H1 (cell line): Measurements from ENCODE around the gene NTN1. TPM values are rescaled to one million over a fixed set of nuclear protein-coding genes. Genes with fewer than 3 reads are reported as not detected.

Experiments used
- CTCF ChIA-PET: fragments of 300-600 bp; sonication (Branson Sonifier 250); formaldehyde crosslinking; loops from one replicate; lab custom pipeline; 2021; ENCODE audit not compliant: partially characterized antibody; lab: Charles Lee
- POLR2A ChIA-PET: fragments of 300-600 bp; sonication (Branson Sonifier 250); formaldehyde crosslinking; loops from one replicate; lab custom pipeline; 2021; ENCODE audit warnings: inconsistent platforms; ENCODE audit not compliant: partially characterized antibody; lab: Charles Lee
- DNase-seq, 2 experiments: peaks; one replicate each; pipeline versions ENCODE4 v3.0.0 to v3.0.0-alpha.2; 2010 to 2022; ENCODE audit warnings: low spot score in 2 of 2, low read depth in 1 of 2, mixed read lengths in 1 of 2
- FAIRE-seq: peaks from 2 replicates; lab custom pipeline; 2011; peaks lifted over from hg19 to GRCh38; lab: Jason Lieb, UNC
- H2AFZ ChIP-seq: 2 replicates; pipeline ENCODE4 v1.8.1; 2012; ENCODE audit warnings: low read length, inconsistent platforms
- H2AK5ac ChIP-seq: 2 replicates; pipeline ENCODE4 v1.6.1; 2013; ENCODE audit warnings: low read depth, low read length
- H2BK120ac ChIP-seq: replicated peaks from 2 replicates; pipeline ENCODE3; 2013; ENCODE audit warnings: low read depth, low read length, inconsistent platforms
- H2BK12ac ChIP-seq: 2 replicates; pipeline ENCODE4 v1.6.1; 2013; ENCODE audit warnings: low read depth, low read length
- H2BK15ac ChIP-seq: 2 replicates; pipeline ENCODE4 v1.6.1; 2013; ENCODE audit warnings: low read length
- H2BK20ac ChIP-seq: 2 replicates; pipeline ENCODE4 v1.6.1; 2013; ENCODE audit warnings: low read length
- H2BK5ac ChIP-seq: 2 replicates; pipeline ENCODE4 v1.6.1; 2013; ENCODE audit warnings: low read depth, low read length
- H3K14ac ChIP-seq: 2 replicates; pipeline ENCODE4 v1.6.1; 2013; ENCODE audit warnings: inconsistent platforms; ENCODE audit not compliant: insufficient read length
- H3K18ac ChIP-seq: 2 replicates; pipeline ENCODE4 v1.6.1; 2013; ENCODE audit warnings: low read length; ENCODE audit errors: extremely low read depth
- H3K23ac ChIP-seq: 2 replicates; pipeline ENCODE4 v1.6.1; 2013; ENCODE audit warnings: inconsistent platforms; ENCODE audit not compliant: insufficient read length
- H3K23me2 ChIP-seq: 2 replicates; pipeline ENCODE4 v1.6.1; 2013; ENCODE audit warnings: low read depth, low read length
- H3K27ac ChIP-seq: 2 replicates; pipeline ENCODE4 v1.6.1; 2011; ENCODE audit warnings: low read depth, low read length, inconsistent platforms
- H3K27me3 ChIP-seq, 4 experiments: replicated peaks in 1 of 4; 1 replicate in 1 of 4; 2 replicates in 3 of 4; pipeline versions ENCODE4 v1.6.1 to v1.8.1; 2011 to 2013; ENCODE audit warnings: low read length in 3 of 4, mild to moderate bottlenecking in 3 of 4, inconsistent platforms in 2 of 4, mixed read lengths in 2 of 4, moderate library complexity in 1 of 4; ENCODE audit not compliant: control insufficient read depth in 3 of 4, insufficient read depth in 3 of 4; ENCODE audit errors: extremely low read depth in 1 of 4
- H3K36me3 ChIP-seq, 4 experiments: 2 replicates each; pipeline versions ENCODE4 v1.6.1 to v1.8.1; 2011 to 2013; ENCODE audit warnings: mild to moderate bottlenecking in 4 of 4, low read length in 3 of 4, moderate library complexity in 2 of 4, control low read depth in 1 of 4, inconsistent platforms in 1 of 4; ENCODE audit not compliant: insufficient read depth in 4 of 4, control insufficient read depth in 2 of 4
- H3K4ac ChIP-seq: replicated peaks from 2 replicates; pipeline ENCODE3; 2013; ENCODE audit warnings: low read length, low read depth, mixed read lengths, inconsistent platforms; ENCODE audit not compliant: insufficient read length
- H3K4me1 ChIP-seq, 4 experiments: replicated peaks in 1 of 4; 1 replicate in 1 of 4; 2 replicates in 3 of 4; pipeline versions ENCODE4 v1.6.1 to v1.8.1; 2011 to 2013; ENCODE audit warnings: low read length in 3 of 4, inconsistent platforms in 2 of 4, mixed read lengths in 1 of 4; ENCODE audit not compliant: insufficient read depth in 4 of 4, control insufficient read depth in 3 of 4
- H3K4me2 ChIP-seq, 2 experiments: 2 replicates each; pipeline versions ENCODE4 v1.6.1 to v1.8.1; 2011 to 2013; ENCODE audit warnings: low read depth in 2 of 2, low read length in 2 of 2, control low read depth in 1 of 2, inconsistent platforms in 1 of 2, mild to moderate bottlenecking in 1 of 2; ENCODE audit not compliant: insufficient read depth in 1 of 2
- H3K4me3 ChIP-seq, 4 experiments: fragments of 200-600, 300-600 bp in 1 of 4; sonication (generic), shearing (Covaris generic), sonication (Bioruptor Twin) in 1 of 4; 2 replicates each; pipeline versions ENCODE4 v1.5.1 to v1.8.1; 2011 to 2016; ENCODE audit warnings: low read length in 4 of 4, low read depth in 3 of 4, control low read depth in 2 of 4, inconsistent platforms in 2 of 4, mild to moderate bottlenecking in 2 of 4, mixed read lengths in 1 of 4, moderate library complexity in 1 of 4; ENCODE audit not compliant: insufficient read depth in 2 of 4; ENCODE audit errors: extremely low read depth in 1 of 4
- H3K56ac ChIP-seq: replicated peaks from 2 replicates; pipeline ENCODE3; 2013; ENCODE audit warnings: low read depth, mild to moderate bottlenecking, mixed read lengths, low read length, inconsistent platforms; ENCODE audit not compliant: insufficient read length
- H3K79me1 ChIP-seq: 2 replicates; pipeline ENCODE4 v1.6.1; 2013; ENCODE audit warnings: low read depth, low read length, control low read depth
- H3K79me2 ChIP-seq, 2 experiments: 2 replicates each; pipeline versions ENCODE4 v1.6.1 to v1.8.1; 2012 to 2013; ENCODE audit warnings: low read length in 2 of 2, mild to moderate bottlenecking in 2 of 2, inconsistent platforms in 1 of 2; ENCODE audit not compliant: insufficient read depth in 2 of 2, control insufficient read depth in 1 of 2
- H3K9ac ChIP-seq, 4 experiments: replicated peaks in 1 of 4; 1 replicate in 1 of 4; 2 replicates in 3 of 4; pipeline versions ENCODE4 v1.6.1 to v1.8.1; 2011 to 2013; ENCODE audit warnings: low read depth in 3 of 4, low read length in 3 of 4, control low read depth in 2 of 4, mild to moderate bottlenecking in 2 of 4, moderate library complexity in 2 of 4, inconsistent platforms in 1 of 4; ENCODE audit errors: extremely low read depth in 1 of 4
- H3K9me3 ChIP-seq, 2 experiments: 2 replicates each; pipeline versions ENCODE4 v1.6.1 to v1.8.1; 2012 to 2013; ENCODE audit warnings: mild to moderate bottlenecking in 2 of 2, moderate library complexity in 2 of 2, control low read depth in 1 of 2, inconsistent platforms in 1 of 2, low read depth in 1 of 2, low read length in 1 of 2, mixed read lengths in 1 of 2; ENCODE audit not compliant: insufficient read depth in 2 of 2
- H4K20me1 ChIP-seq, 2 experiments: replicated peaks in 1 of 2; 2 replicates each; pipeline versions ENCODE3 to v1.8.1; 2011 to 2013; ENCODE audit warnings: inconsistent platforms in 2 of 2, low read length in 2 of 2, mild to moderate bottlenecking in 1 of 2; ENCODE audit not compliant: insufficient read depth in 2 of 2, control insufficient read depth in 1 of 2
- H4K5ac ChIP-seq: 2 replicates; pipeline ENCODE4 v1.6.1; 2013; ENCODE audit warnings: low read length, low read depth, mixed read lengths, inconsistent platforms; ENCODE audit not compliant: insufficient read length
- H4K8ac ChIP-seq: 2 replicates; pipeline ENCODE4 v1.8.0; 2013; ENCODE audit warnings: mild to moderate bottlenecking, moderate library complexity, low read length, inconsistent platforms; ENCODE audit not compliant: insufficient read depth; ENCODE audit errors: extremely low read depth
- H4K91ac ChIP-seq: replicated peaks from 2 replicates; pipeline ENCODE3; 2013; ENCODE audit warnings: low read length, mixed read lengths, inconsistent platforms; ENCODE audit not compliant: insufficient read length
- CHD2 ChIP-seq: IDR thresholded peaks from 2 replicates; pipeline ENCODE4 v1.6.1; 2012; ENCODE audit warnings: low read length, improper control_type of control experiment
- GABPA ChIP-seq: IDR thresholded peaks from 2 replicates; pipeline ENCODE4 v1.6.1; 2011; ENCODE audit warnings: mild to moderate bottlenecking, low read length, moderate library complexity, borderline replicate concordance; ENCODE audit not compliant: insufficient read depth
- JUN ChIP-seq: IDR thresholded peaks from 2 replicates; pipeline ENCODE4 v1.6.1; 2011; ENCODE audit warnings: low read depth, mild to moderate bottlenecking, improper control_type of control experiment, low read length
- POU5F1 ChIP-seq: IDR thresholded peaks from 2 replicates; pipeline ENCODE4 v1.6.1; 2011; ENCODE audit warnings: low read depth, mild to moderate bottlenecking, low read length, moderate library complexity
- RNF2 ChIP-seq: fragments of 200-900, 300-1000 bp; sonication (generic); IDR thresholded peaks from 2 replicates; pipeline ENCODE4 v1.7.1; 2016; ENCODE audit warnings: borderline replicate concordance, low read depth, mild to moderate bottlenecking, antibody characterized with exemption, low read length; ENCODE audit not compliant: poor library complexity, severe bottlenecking; ENCODE audit errors: missing control alignments
- SP4 ChIP-seq: IDR thresholded peaks from 2 replicates; pipeline ENCODE4 v1.6.1; 2012; ENCODE audit warnings: low read length, inconsistent platforms
- SRF ChIP-seq: IDR thresholded peaks from 2 replicates; pipeline ENCODE4 v1.6.1; 2011; ENCODE audit warnings: mild to moderate bottlenecking, low read depth, low read length, moderate library complexity
- WGBS, 2 experiments: shearing (Covaris generic) in 1 of 2; methylation state at CpG; one replicate each; pipeline versions ENCODE4 v1.1.6 to v1.1.7; 2013 to 2015; ENCODE audit warnings: low lambda C conversion rate in 2 of 2, mixed read lengths in 2 of 2, inconsistent platforms in 1 of 2, low coverage in 1 of 2, missing lambda C conversion rate in 1 of 2; ENCODE audit not compliant: insufficient replicate concordance in 2 of 2, insufficient coverage in 1 of 2, insufficient read length in 1 of 2; ENCODE audit errors: extremely low coverage in 1 of 2, missing lambda C conversion rate in 1 of 2; 5-methylcytosine and 5-hydroxymethylcytosine counted together
- polyA plus RNA-seq, 7 experiments: library from polyadenylated mRNA; depleted of rRNA in 3 of 7; stranded (reverse) in 5 of 7; unstranded in 2 of 7; fragments of >200 nt in 5 of 7; fragments of 200-250 nt in 2 of 7; gene quantifications; 1 replicate in 5 of 7; 2 replicates in 1 of 7; 4 replicates in 1 of 7; pipeline versions ENCODE4 v1.2.1 to v1.2.3, GENCODE V29; 2011 to 2013; ENCODE audit warnings: missing spikeins in 2 of 7, mixed read lengths in 2 of 7
- total RNA-seq: library from RNA; stranded (reverse); fragmentation: NEBNext Ultra II Directional; extraction: Animal tissue kit (Norgen Biotek cat#: 25700); gene quantifications from 2 replicates; pipeline ENCODE4 v1.2.1, GENCODE V29; 2021

Gene NTN1
- total and polyA plus RNA-seq, 2 of the 8 experiments (the other 6 are each of a cell fraction or from before 2014, with no cell fraction given), result 2.0 to 2.3 TPM

DNA sequence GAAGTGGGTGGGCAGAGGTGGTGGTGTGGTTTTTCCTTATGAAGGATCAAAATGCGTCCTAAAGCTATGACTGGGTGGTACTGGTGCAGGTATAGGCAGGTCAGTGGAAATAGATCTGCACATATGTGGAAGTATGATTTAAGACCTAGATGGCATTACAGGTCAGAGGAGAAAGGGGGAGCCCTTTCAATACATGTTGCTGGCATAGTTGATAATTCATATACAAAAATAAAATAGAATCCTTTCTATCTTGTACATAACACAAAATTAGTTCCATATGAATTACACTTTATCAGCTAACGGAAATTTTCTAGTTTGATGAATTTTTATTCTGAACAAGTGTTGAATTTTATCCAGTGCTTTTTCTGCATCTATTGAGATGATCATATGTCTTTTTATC, 35.0 kb upstream of the NTN1 start:
- no peaks in the 10 kb centered on the region for H3K23me2 ChIP-seq
- H3K4ac ChIP-seq, result no peak overlapping the region
- H3K79me2 ChIP-seq, result no peaks in the 10 kb centered on the region
- no peak overlapping the region for H3K18ac ChIP-seq
- no peaks in the 10 kb centered on the region for H3K36me3 ChIP-seq
- no peak overlapping the region for H2BK15ac ChIP-seq
- H3K14ac ChIP-seq, result no peak overlapping the region
- H3K23ac ChIP-seq, result no peak overlapping the region
- DNase-seq, result no peak
- H4K20me1 ChIP-seq, result no peaks in the 10 kb centered on the region
- H3K4me2 ChIP-seq, result no peak overlapping the region
- no peak overlapping the region for H2BK20ac ChIP-seq
- 86% methylated on average over 2 of the region's 2 CpGs; no CpG with 5 or more reads in 1 of the 2 experiments for WGBS, 2 experiments
- H3K4me3 ChIP-seq, result no peak overlapping the region
- no peak overlapping the region for H2AK5ac ChIP-seq
- TF ChIP-seq POU5F1, result no peak
- TF ChIP-seq CHD2, result no peak
- TF ChIP-seq JUN, result no peak
- TF ChIP-seq SRF, result no peak
- no peak for TF ChIP-seq SP4
- no peak for TF ChIP-seq RNF2
- TF ChIP-seq GABPA, result no peak
- ChIA-PET POLR2A (no interaction called here), CTCF (interaction anchor here (0.6 to 1.8 kb wide), 4 partner anchors 11 to 98 kb away, joined by 3 to 8 read pairs (median 4); no protein-coding TSS in a partner anchor)
- no peak overlapping the region for H2BK5ac ChIP-seq
- no peaks in the 10 kb centered on the region for H3K79me1 ChIP-seq
- H3K27me3 ChIP-seq, result no peaks in the 10 kb centered on the region
- H4K5ac ChIP-seq, result no peak overlapping the region
- no peak overlapping the region for H3K27ac ChIP-seq
- no peak for FAIRE-seq
- H3K4me1 ChIP-seq, result no peaks in the 10 kb centered on the region
- no peak overlapping the region for H2BK12ac ChIP-seq
- H2AFZ ChIP-seq, result no peak overlapping the region
- no peak overlapping the region for H2BK120ac ChIP-seq
- H3K9me3 ChIP-seq, result no peaks in the 10 kb centered on the region; a peak in 1 of 4 replicates
- no peak overlapping the region for H3K9ac ChIP-seq
- no peak overlapping the region for H4K91ac ChIP-seq
- no peak overlapping the region for H3K56ac ChIP-seq
- no peak overlapping the region for H4K8ac ChIP-seq
